ENCODE measurements around the gene PNLDC1.
A peak's percentile ranks its signal among the peaks of the same experiment; 100 is the strongest.

The PNLDC1 gene

GRCh38 chr6:159758031-159759001, 41.8 kb upstream of the PNLDC1 start:
- TF ChIP-seq CTCF (IDR thresholded peaks at IDR 0.05; ENCODE audit: insufficient read depth, low read depth, low read length, missing control alignments) = peak; percentile 2
- DNase-seq (ENCODE audit: low read depth) = no peak
- H3K4me3 ChIP-seq (ENCODE audit: low read depth, low read length) = no peak overlapping the region

GRCh38 chr6:159759645-159760044, 40.4 kb upstream of the PNLDC1 start:
- H3K4me3 ChIP-seq (ENCODE audit: low read depth, low read length) = no peak overlapping the region
- no peak for TF ChIP-seq CTCF (IDR thresholded peaks at IDR 0.05; ENCODE audit: insufficient read depth, low read depth, low read length, missing control alignments)
- DNase-seq (ENCODE audit: low read depth) = no peak

- TF ChIP-seq CTCF (IDR thresholded peaks at IDR 0.05; ENCODE audit: insufficient read depth, low read depth, low read length, missing control alignments) = no peak
- DNase-seq (ENCODE audit: low read depth) = no peak
- H3K4me3 ChIP-seq (ENCODE audit: low read depth, low read length) = peak overlapping the region; percentile 81
Observed at GRCh38 chr6:159760602-159761057, 39.4 kb upstream of the PNLDC1 start.

GRCh38 chr6:159761129-159761872, 38.8 kb upstream of the PNLDC1 start:
- no peak for TF ChIP-seq CTCF (IDR thresholded peaks at IDR 0.05; ENCODE audit: insufficient read depth, low read depth, low read length, missing control alignments)

GRCh38 chr6:159761873-159762680, 38.0 kb upstream of the PNLDC1 start, which contains the start of gene ACAT2:
TSS of gene ACAT2 (plus strand) at chr6:159762045. CDS start at chr6:159762088, 43 bp downstream.
- peak within 1 kb of the TSS; percentile 81 for H3K4me3 ChIP-seq (ENCODE audit: low read depth, low read length)
- no peak for TF ChIP-seq CTCF (IDR thresholded peaks at IDR 0.05; ENCODE audit: insufficient read depth, low read depth, low read length, missing control alignments)
- DNase-seq (ENCODE audit: low read depth) = peak; percentile 96

More at GRCh38 chr6:159761129-159761872, 38.8 kb upstream of the PNLDC1 start:
- H3K4me3 ChIP-seq (ENCODE audit: low read depth, low read length) = peak overlapping the region; percentile 81
- DNase-seq (ENCODE audit: low read depth) = peak; percentile 30

- peak; percentile 52 for DNase-seq (ENCODE audit: low read depth)
- peak overlapping the region; percentile 77 for H3K4me3 ChIP-seq (ENCODE audit: low read depth, low read length)
- no peak for TF ChIP-seq CTCF (IDR thresholded peaks at IDR 0.05; ENCODE audit: insufficient read depth, low read depth, low read length, missing control alignments)
Observed at GRCh38 chr6:159762681-159763293, 37.3 kb upstream of the PNLDC1 start.

All from GM12865 (cell line).